SK-N-SH (cell line): ENCODE measurements around the gene MS4A3. TPM values are rescaled to one million over a fixed set of nuclear protein-coding genes. Genes with fewer than 3 reads are reported as not detected.
"Not testable (repeated sequence)": the region's sequence is repeated elsewhere in the genome, so short reads cannot be mapped to it uniquely, and the experiment has no call there.

Source experiments
- CTCF ChIA-PET: fragments of 300-600, 350-600 bp; formaldehyde crosslinking; extraction: SDS; loops from one replicate; lab custom pipeline; 2021; lab: Yijun Ruan, JAX
- POLR2A ChIA-PET: fragments of 350-600 bp; sonication (Branson Sonifier 250); formaldehyde crosslinking; extraction: SDS; loops from one replicate; lab custom pipeline; 2020; ENCODE audit warnings: antibody characterized with exemption, inconsistent platforms; lab: Yijun Ruan, JAX
- DNase-seq: peaks from one replicate; pipeline ENCODE4 v3.0.0; 2012
- H2AFZ ChIP-seq: fragments of 200-600 bp; sonication (generic); 2 replicates; pipeline ENCODE4 v1.8.1; 2016; ENCODE audit warnings: antibody characterized with exemption, mild to moderate bottlenecking, low read depth
- H3F3A ChIP-seq: fragments of 200-600 bp; sonication (generic); replicated peaks from 2 replicates; pipeline ENCODE3; 2016; ENCODE audit warnings: antibody characterized with exemption, mild to moderate bottlenecking; ENCODE audit not compliant: insufficient read depth
- H3K27ac ChIP-seq, 2 experiments: fragments of 200-500 bp in 1 of 2; fragments of 200-600 bp in 1 of 2; sonication (Bioruptor generic) in 1 of 2; sonication (generic), shearing (Covaris generic) in 1 of 2; 2 replicates each; pipeline versions ENCODE4 v1.5.1 to v1.6.1; 2014 to 2016; ENCODE audit warnings: low read depth in 2 of 2, inconsistent platforms in 1 of 2, low read length in 1 of 2, mild to moderate bottlenecking in 1 of 2, mixed read lengths in 1 of 2
- H3K27me3 ChIP-seq: fragments of 200-600 bp; sonication (generic), shearing (Covaris generic); 2 replicates; pipeline ENCODE4 v1.6.1; 2016; ENCODE audit warnings: mixed run types; ENCODE audit not compliant: insufficient read depth
- H3K36me3 ChIP-seq, 2 experiments: fragments of 200-500 bp in 1 of 2; fragments of 200-600 bp in 1 of 2; sonication (Bioruptor generic) in 1 of 2; sonication (generic) in 1 of 2; replicated peaks in 1 of 2; 2 replicates each; pipeline versions ENCODE3 to v1.5.1; 2014 to 2016; ENCODE audit warnings: low read length in 1 of 2, mild to moderate bottlenecking in 1 of 2; ENCODE audit not compliant: insufficient read depth in 2 of 2, control insufficient read depth in 1 of 2
- H3K4me1 ChIP-seq, 2 experiments: fragments of 200-500 bp in 1 of 2; fragments of 200-600 bp in 1 of 2; sonication (Bioruptor generic) in 1 of 2; sonication (generic), shearing (Covaris generic) in 1 of 2; 2 replicates each; pipeline versions ENCODE4 v1.5.1 to v1.6.1; 2014 to 2016; ENCODE audit warnings: low read depth in 1 of 2, low read length in 1 of 2, mixed run types in 1 of 2; ENCODE audit not compliant: insufficient read depth in 2 of 2, control insufficient read depth in 1 of 2
- H3K4me2 ChIP-seq: fragments of 200-600 bp; sonication (generic), shearing (Covaris generic); 2 replicates; pipeline ENCODE4 v1.6.1; 2017; ENCODE audit warnings: mixed run types
- H3K4me3 ChIP-seq, 2 experiments: fragments of 200-500 bp in 1 of 2; fragments of 200-600 bp in 1 of 2; sonication (Bioruptor generic) in 1 of 2; sonication (generic), shearing (Covaris generic) in 1 of 2; 2 replicates each; pipeline versions ENCODE4 v1.5.1 to v1.8.1; 2014 to 2016; ENCODE audit warnings: low read depth in 2 of 2, inconsistent platforms in 1 of 2, low read length in 1 of 2, mild to moderate bottlenecking in 1 of 2, mixed read lengths in 1 of 2, moderate library complexity in 1 of 2
- H3K79me2 ChIP-seq: fragments of 200-600 bp; sonication (generic); 2 replicates; pipeline ENCODE4 v1.8.1; 2017; ENCODE audit warnings: mild to moderate bottlenecking; ENCODE audit not compliant: insufficient read depth
- H3K9ac ChIP-seq: fragments of 200-600 bp; sonication (generic); 2 replicates; pipeline ENCODE4 v1.6.1; 2017; ENCODE audit warnings: mixed run types
- H3K9me2 ChIP-seq: fragments of 200-600 bp; sonication (generic); 2 replicates; pipeline ENCODE4 v1.6.1; 2017; ENCODE audit warnings: mixed run types
- H3K9me3 ChIP-seq: fragments of 200-600 bp; sonication (generic); 2 replicates; pipeline ENCODE4 v1.6.1; 2017; ENCODE audit warnings: mixed run types, mild to moderate bottlenecking, moderate library complexity
- H4K20me1 ChIP-seq: fragments of 200-600 bp; sonication (generic); 2 replicates; pipeline ENCODE4 v1.6.1; 2017; ENCODE audit warnings: mild to moderate bottlenecking, mixed run types; ENCODE audit not compliant: insufficient read depth
- CTCF ChIP-seq: fragments of 200-600 bp; sonication (generic); IDR thresholded peaks from 2 replicates; pipeline ENCODE4 v1.6.1; 2017; ENCODE audit warnings: antibody characterized with exemption, mild to moderate bottlenecking, moderate library complexity
- ELF1 ChIP-seq: IDR thresholded peaks from 2 replicates; pipeline ENCODE4 v1.4.0; 2012
- FOSL2 ChIP-seq: IDR thresholded peaks from 2 replicates; pipeline ENCODE4 v1.4.0; 2012; ENCODE audit warnings: low read depth, mild to moderate bottlenecking, moderate library complexity, borderline replicate concordance
- FOXJ3 ChIP-seq: sonication (generic); formaldehyde crosslinking; IDR thresholded peaks from 2 replicates; pipeline ENCODE4 v1.5.1; 2020; ENCODE audit warnings: mild to moderate bottlenecking, missing genetic modification reagents
- GABPA ChIP-seq: IDR thresholded peaks from 2 replicates; pipeline ENCODE4 v1.4.0; 2012; ENCODE audit warnings: low read depth, mild to moderate bottlenecking
- IRF3 ChIP-seq: fragments of 150-350 bp; IDR thresholded peaks from 2 replicates; pipeline ENCODE4 v1.6.1; 2016; ENCODE audit warnings: mild to moderate bottlenecking, low read depth, low read length
- MAX ChIP-seq: IDR thresholded peaks from 2 replicates; pipeline ENCODE4 v1.4.0; 2012; ENCODE audit warnings: low read depth
- MXI1 ChIP-seq: IDR thresholded peaks from 2 replicates; pipeline ENCODE4 v1.6.1; 2012; ENCODE audit warnings: mild to moderate bottlenecking, low read depth, low read length, improper control_type of control experiment
- NRF1 ChIP-seq: IDR thresholded peaks from 2 replicates; pipeline ENCODE4 v1.6.1; 2012; ENCODE audit warnings: low read depth, mild to moderate bottlenecking, low read length
- POLR2AphosphoS5 ChIP-seq: IDR thresholded peaks from 2 replicates; pipeline ENCODE4 v1.6.1; 2012; ENCODE audit warnings: low read depth, low read length
- RXRA ChIP-seq: IDR thresholded peaks from 2 replicates; pipeline ENCODE4 v1.4.0; 2012; ENCODE audit warnings: low read depth, mild to moderate bottlenecking, borderline replicate concordance
- SMC3 ChIP-seq: IDR thresholded peaks from 2 replicates; pipeline ENCODE4 v1.6.1; 2012; ENCODE audit warnings: low read depth, low read length, improper control_type of control experiment
- TAF1 ChIP-seq: IDR thresholded peaks from 2 replicates; pipeline ENCODE4 v1.6.1; 2012; ENCODE audit warnings: low read depth, mild to moderate bottlenecking, low read length, moderate library complexity, borderline replicate concordance
- TCF12 ChIP-seq: IDR thresholded peaks from 2 replicates; pipeline ENCODE4 v1.4.0; 2012
- USF1 ChIP-seq: IDR thresholded peaks from 2 replicates; pipeline ENCODE4 v1.4.0; 2012; ENCODE audit warnings: low read depth, borderline replicate concordance
- YY1 ChIP-seq: IDR thresholded peaks from 2 replicates; pipeline ENCODE4 v1.4.0; 2012; ENCODE audit warnings: low read depth, mild to moderate bottlenecking
- WGBS: methylation state at CpG from one replicate; pipeline ENCODE4 v1.1.6; 2017; ENCODE audit warnings: low lambda C conversion rate; 5-methylcytosine and 5-hydroxymethylcytosine counted together
- polyA plus RNA-seq, 3 experiments: library from polyadenylated mRNA; depleted of rRNA; stranded (reverse); fragments of >200 nt; gene quantifications; 2 replicates each; pipeline ENCODE4 v1.2.3, GENCODE V29; 2012

MS4A3 gene
- polyA plus RNA-seq, 1 of the 3 experiments (the other 2 are of a cell fraction) = not detected

GRCh38 chr11:60016881-60017280 is 39.6 kb upstream of the MS4A3 start, which contains the start of gene OOSP4B:
TSS of gene OOSP4B (plus strand) at chr11:60017181.
- Histone ChIP-seq H3K9me3 (no peaks in the 10 kb centered on the region), H2AFZ (no peak within 1 kb of the TSS), H3K4me3 (no peak within 1 kb of the TSS), H3K4me1 (no peaks in the 10 kb centered on the region), H3K27ac (no peak within 1 kb of the TSS), H3K9me2 (no peaks in the 10 kb centered on the region), H3K27me3 (no peaks in the 10 kb centered on the region), H3K79me2 (no peaks in the 10 kb centered on the region), H3K9ac (no peak within 1 kb of the TSS), H3F3A (no peaks in the 10 kb centered on the region), H3K36me3 (no peaks in the 10 kb centered on the region), H4K20me1 (no peaks in the 10 kb centered on the region), H3K4me2 (no peak within 1 kb of the TSS)
- ChIA-PET POLR2A (no interaction called here), CTCF (no interaction called here)
- 20% methylated on average over 1 of the region's 1 CpG for WGBS
- no peak for DNase-seq
- TF ChIP-seq FOXJ3 (CRISPR knock-in tag) (no peak), TAF1 (no peak)

GRCh38 chr11:60018058-60018457 is 38.4 kb upstream of the MS4A3 start:
- Histone ChIP-seq H3K9me2 (no peaks in the 10 kb centered on the region), H3F3A (no peaks in the 10 kb centered on the region), H3K9ac (no peak overlapping the region), H3K9me3 (no peaks in the 10 kb centered on the region), H3K36me3 (no peaks in the 10 kb centered on the region), H4K20me1 (no peaks in the 10 kb centered on the region), H3K4me1 (no peaks in the 10 kb centered on the region), H3K79me2 (no peaks in the 10 kb centered on the region), H3K4me2 (no peak overlapping the region), H3K27me3 (no peaks in the 10 kb centered on the region), H3K27ac (no peak overlapping the region), H3K4me3 (no peak overlapping the region), H2AFZ (no peak overlapping the region)
- WGBS = 16% methylated on average over 8 of the region's 8 CpGs
- CTCF ChIA-PET = no interaction called here
- no peak for DNase-seq
- no peak for TF ChIP-seq FOSL2
- no peak for TF ChIP-seq IRF3
- no peak for TF ChIP-seq USF1
- no peak for TF ChIP-seq GABPA
- TF ChIP-seq TCF12 = no peak
- TF ChIP-seq CTCF = no peak
- TF ChIP-seq POLR2AphosphoS5 = no peak
- no peak for TF ChIP-seq RXRA
- TF ChIP-seq MAX = no peak
- no peak for TF ChIP-seq NRF1
- TF ChIP-seq MXI1 = no peak
- TF ChIP-seq ELF1 = no peak
- TF ChIP-seq SMC3 = no peak
- TF ChIP-seq YY1 = no peak
- POLR2A ChIA-PET = no interaction called here

- H3K4me3 ChIP-seq, H3K4me2 ChIP-seq, H3K79me2 ChIP-seq, H3F3A ChIP-seq, H3K4me1 ChIP-seq, POLR2A ChIA-PET, H3K36me3 ChIP-seq, H3K9ac ChIP-seq, H3K9me3 ChIP-seq, H2AFZ ChIP-seq, CTCF ChIA-PET, H3K27me3 ChIP-seq, H4K20me1 ChIP-seq, H3K9me2 ChIP-seq, DNase-seq, H3K27ac ChIP-seq: not testable (repeated sequence)
- 24% methylated on average over 5 of the region's 27 CpGs for WGBS
These were observed 36.1 kb upstream of the MS4A3 start for GRCh38 chr11:60020376-60020775.
